ENCODE results near the gene TSHR.

Gene TSHR

GRCh38 chr14:80930836-80931389 lies 24.5 kb upstream of the TSHR start:
- Histone ChIP-seq H3K36me3 (ENCODE audit: control insufficient read depth, insufficient read depth, low read length) (peaks cover 9% of the 10 kb centered on the region), H3K27ac (ENCODE audit: low read depth, low read length, severe bottlenecking) (no peak overlapping the region), H3K4me3 (ENCODE audit: extremely low read depth, insufficient read depth, low read length, poor library complexity, severe bottlenecking) (no peak overlapping the region), H3K9me3 (ENCODE audit: control insufficient read depth, low read length) (no peaks in the 10 kb centered on the region), H3K4me1 (ENCODE audit: control insufficient read depth, insufficient read depth, low read length, poor library complexity, severe bottlenecking) (peaks cover 3% of the 10 kb centered on the region)
- WGBS, 2 experiments (ENCODE audit: insufficient coverage in 2 of 2), result 92% methylated on average over 5 to 7 of the region's 8 CpGs

- Histone ChIP-seq H3K4me1 (ENCODE audit: control insufficient read depth, insufficient read depth, low read length, poor library complexity, severe bottlenecking) (no peaks in the 10 kb centered on the region), H3K36me3 (ENCODE audit: control insufficient read depth, insufficient read depth, low read length) (peaks cover 16% of the 10 kb centered on the region), H3K9me3 (ENCODE audit: control insufficient read depth, low read length) (no peaks in the 10 kb centered on the region), H3K27ac (ENCODE audit: low read depth, low read length, severe bottlenecking) (no peak overlapping the region), H3K4me3 (ENCODE audit: extremely low read depth, insufficient read depth, low read length, poor library complexity, severe bottlenecking) (no peak overlapping the region)
These were observed 22.1 kb upstream of the TSHR start for GRCh38 chr14:80933282-80933681.

- peaks cover 16% of the 10 kb centered on the region for H3K36me3 ChIP-seq (ENCODE audit: control insufficient read depth, insufficient read depth, low read length)
- no peak overlapping the region for H3K27ac ChIP-seq (ENCODE audit: low read depth, low read length, severe bottlenecking)
- WGBS, 2 experiments (ENCODE audit: insufficient coverage in 2 of 2), result 89 to 94% methylated on average over 4 of the region's 4 CpGs
- no peaks in the 10 kb centered on the region for H3K9me3 ChIP-seq (ENCODE audit: control insufficient read depth, low read length)
- no peaks in the 10 kb centered on the region for H3K4me1 ChIP-seq (ENCODE audit: control insufficient read depth, insufficient read depth, low read length, poor library complexity, severe bottlenecking)
- H3K4me3 ChIP-seq (ENCODE audit: extremely low read depth, insufficient read depth, low read length, poor library complexity, severe bottlenecking), result no peak overlapping the region
These were observed 21.7 kb upstream of the TSHR start for GRCh38 chr14:80933686-80934085.

- 71 to 86% methylated on average over 1 of the region's 1 CpG for WGBS, 2 experiments (ENCODE audit: insufficient coverage in 2 of 2)
- Histone ChIP-seq H3K27ac (ENCODE audit: low read depth, low read length, severe bottlenecking) (no peak overlapping the region), H3K4me3 (ENCODE audit: extremely low read depth, insufficient read depth, low read length, poor library complexity, severe bottlenecking) (no peak overlapping the region), H3K4me1 (ENCODE audit: control insufficient read depth, insufficient read depth, low read length, poor library complexity, severe bottlenecking) (peaks cover 7% of the 10 kb centered on the region), H3K9me3 (ENCODE audit: control insufficient read depth, low read length) (no peaks in the 10 kb centered on the region), H3K36me3 (ENCODE audit: control insufficient read depth, insufficient read depth, low read length) (peaks cover 7% of the 10 kb centered on the region)
These were observed 15.3 kb upstream of the TSHR start for GRCh38 chr14:80940146-80940545.

- WGBS, 2 experiments (ENCODE audit: insufficient coverage in 2 of 2), result 0 to 3% methylated on average over 23 to 24 of the region's 40 CpGs
- peaks cover 2% of the 10 kb centered on the region for H3K36me3 ChIP-seq (ENCODE audit: control insufficient read depth, insufficient read depth, low read length)
- no peaks in the 10 kb centered on the region for H3K9me3 ChIP-seq (ENCODE audit: control insufficient read depth, low read length)
- peak within 1 kb of the TSS; percentile 85 for H3K4me3 ChIP-seq (ENCODE audit: extremely low read depth, insufficient read depth, low read length, poor library complexity, severe bottlenecking)
- no peak within 1 kb of the TSS for H3K27ac ChIP-seq (ENCODE audit: low read depth, low read length, severe bottlenecking)
- H3K4me1 ChIP-seq (ENCODE audit: control insufficient read depth, insufficient read depth, low read length, poor library complexity, severe bottlenecking), result peaks cover 7% of the 10 kb centered on the region
These were observed 13.9 kb upstream of the TSHR start, which contains the start of gene CEP128 for GRCh38 chr14:80941241-80942185. Gene CEP128 (minus strand): TSS chr14:80941738.

- H3K36me3 ChIP-seq (ENCODE audit: control insufficient read depth, insufficient read depth, low read length), result peaks cover 2% of the 10 kb centered on the region
- H3K4me1 ChIP-seq (ENCODE audit: control insufficient read depth, insufficient read depth, low read length, poor library complexity, severe bottlenecking), result peaks cover 7% of the 10 kb centered on the region
- H3K9me3 ChIP-seq (ENCODE audit: control insufficient read depth, low read length), result no peaks in the 10 kb centered on the region
- no peak overlapping the region for H3K27ac ChIP-seq (ENCODE audit: low read depth, low read length, severe bottlenecking)
- peak overlapping the region; percentile 85 for H3K4me3 ChIP-seq (ENCODE audit: extremely low read depth, insufficient read depth, low read length, poor library complexity, severe bottlenecking)
- WGBS, 2 experiments (ENCODE audit: insufficient coverage in 2 of 2), result 64 to 86% methylated on average over 3 to 4 of the region's 5 CpGs
These were observed 13.2 kb upstream of the TSHR start for GRCh38 chr14:80942191-80942600.

GRCh38 chr14:80944861-80945617 lies 10.4 kb upstream of the TSHR start:
- Histone ChIP-seq H3K36me3 (ENCODE audit: control insufficient read depth, insufficient read depth, low read length) (no peaks in the 10 kb centered on the region), H3K4me3 (ENCODE audit: extremely low read depth, insufficient read depth, low read length, poor library complexity, severe bottlenecking) (no peak overlapping the region), H3K27ac (ENCODE audit: low read depth, low read length, severe bottlenecking) (no peak overlapping the region), H3K4me1 (ENCODE audit: control insufficient read depth, insufficient read depth, low read length, poor library complexity, severe bottlenecking) (peaks cover 7% of the 10 kb centered on the region), H3K9me3 (ENCODE audit: control insufficient read depth, low read length) (no peaks in the 10 kb centered on the region)
- 75 to 82% methylated on average over 3 of the region's 5 CpGs for WGBS, 2 experiments (ENCODE audit: insufficient coverage in 2 of 2)

- Histone ChIP-seq H3K36me3 (ENCODE audit: control insufficient read depth, insufficient read depth, low read length) (no peaks in the 10 kb centered on the region), H3K27ac (ENCODE audit: low read depth, low read length, severe bottlenecking) (no peak overlapping the region), H3K4me3 (ENCODE audit: extremely low read depth, insufficient read depth, low read length, poor library complexity, severe bottlenecking) (no peak overlapping the region), H3K4me1 (ENCODE audit: control insufficient read depth, insufficient read depth, low read length, poor library complexity, severe bottlenecking) (no peaks in the 10 kb centered on the region), H3K9me3 (ENCODE audit: control insufficient read depth, low read length) (no peaks in the 10 kb centered on the region)
- WGBS, 2 experiments (ENCODE audit: insufficient coverage in 2 of 2), result no CpG with 5 or more reads among the region's 1 CpG
These were observed 9.2 kb upstream of the TSHR start for GRCh38 chr14:80946187-80946586.

GRCh38 chr14:80946797-80947196 lies 8.6 kb upstream of the TSHR start:
- WGBS, 2 experiments (ENCODE audit: insufficient coverage in 2 of 2), result 89% methylated on average over 3 of the region's 4 CpGs; no CpG with 5 or more reads in 1 of the 2 experiments
- Histone ChIP-seq H3K36me3 (ENCODE audit: control insufficient read depth, insufficient read depth, low read length) (no peaks in the 10 kb centered on the region), H3K9me3 (ENCODE audit: control insufficient read depth, low read length) (no peaks in the 10 kb centered on the region), H3K4me1 (ENCODE audit: control insufficient read depth, insufficient read depth, low read length, poor library complexity, severe bottlenecking) (no peaks in the 10 kb centered on the region), H3K27ac (ENCODE audit: low read depth, low read length, severe bottlenecking) (no peak overlapping the region), H3K4me3 (ENCODE audit: extremely low read depth, insufficient read depth, low read length, poor library complexity, severe bottlenecking) (no peak overlapping the region)

GRCh38 chr14:80948291-80948690 lies 7.1 kb upstream of the TSHR start:
- WGBS, 2 experiments (ENCODE audit: insufficient coverage in 2 of 2), result no CpG with 5 or more reads among the region's 1 CpG
- H3K27ac ChIP-seq (ENCODE audit: low read depth, low read length, severe bottlenecking), result no peak overlapping the region
- H3K4me3 ChIP-seq (ENCODE audit: extremely low read depth, insufficient read depth, low read length, poor library complexity, severe bottlenecking), result no peak overlapping the region
- H3K36me3 ChIP-seq (ENCODE audit: control insufficient read depth, insufficient read depth, low read length), result no peaks in the 10 kb centered on the region
- no peaks in the 10 kb centered on the region for H3K9me3 ChIP-seq (ENCODE audit: control insufficient read depth, low read length)
- H3K4me1 ChIP-seq (ENCODE audit: control insufficient read depth, insufficient read depth, low read length, poor library complexity, severe bottlenecking), result no peaks in the 10 kb centered on the region

Data from mesodermal cell (in vitro differentiated cells).